Vagina (tissue), 2 donors: ENCODE data around the gene TNS3. TPM values are rescaled to one million over a fixed set of nuclear protein-coding genes. Genes with fewer than 3 reads are reported as not detected.

ENCODE experiments used
- DNase-seq, 2 donors: peaks; one replicate each; pipeline ENCODE4 v3.0.0-alpha.2; 2017; ENCODE audit errors: extremely low spot score in 2 of 2
- H3K27ac ChIP-seq: fragments of 200-600 bp; sonication (generic); one replicate; pipeline ENCODE4 v1.5.1; 2019
- H3K27me3 ChIP-seq: fragments of 200-600 bp; sonication (generic); one replicate; pipeline ENCODE4 v1.5.1; 2019
- H3K36me3 ChIP-seq, 2 donors: fragments of 200-600 bp; sonication (generic); one replicate each; pipeline ENCODE4 v1.5.1; 2017 to 2019
- H3K4me1 ChIP-seq: fragments of 200-600 bp; sonication (generic); one replicate; pipeline ENCODE4 v1.5.1; 2019
- H3K4me3 ChIP-seq, 2 donors: fragments of 200-600 bp; sonication (generic); 1 replicate in 1 of 2; 2 replicates in 1 of 2; pipeline ENCODE4 v1.5.1; 2016 to 2019
- H3K9me3 ChIP-seq: fragments of 200-600 bp; sonication (generic); one replicate; pipeline ENCODE4 v1.5.1; 2019
- CTCF ChIP-seq, 3 experiments: fragments of 450-650 bp in 2 of 3; fragments of 200-600 bp in 1 of 3; sonication (generic) in 1 of 3; IDR thresholded peaks; one replicate each; pipeline ENCODE4 v1.5.1; 2017 to 2019; ENCODE audit warnings: antibody characterized with exemption in 3 of 3, mild to moderate bottlenecking in 2 of 3, moderate library complexity in 2 of 3
- POLR2A ChIP-seq, 2 donors: fragments of 450-650 bp; IDR thresholded peaks; one replicate each; pipeline ENCODE4 v1.6.1; 2017; ENCODE audit warnings: antibody characterized with exemption in 2 of 2, mild to moderate bottlenecking in 2 of 2, moderate library complexity in 2 of 2
- POLR2AphosphoS5 ChIP-seq, 2 donors: sonication (generic); formaldehyde crosslinking; IDR thresholded peaks; one replicate each; pipeline ENCODE4 v1.9.0; 2017; ENCODE audit warnings: antibody characterized with exemption in 2 of 2, mild to moderate bottlenecking in 2 of 2, low read depth in 1 of 2; ENCODE audit not compliant: insufficient read depth in 1 of 2
- intact Hi-C: fragments of 100-400 bp; cut with DNase I; formaldehyde crosslinking; loops from one replicate; pipeline ENCODE4 v1.15.1; 2023
- total RNA-seq: library from RNA; depleted of rRNA; stranded (reverse); fragments of >200 nt; gene quantifications from one replicate; pipeline ENCODE4 v1.2.3, GENCODE V29; 2016

TNS3 gene
- total RNA-seq, 1 donor from 2014 or later: 36.8 TPM

- Histone ChIP-seq H3K27ac (no peak overlapping the region), H3K4me3 (no peak overlapping the region), H3K4me1 (no peaks in the 10 kb centered on the region), H3K27me3 (no peaks in the 10 kb centered on the region), H3K36me3 (no peaks in the 10 kb centered on the region), H3K9me3 (no peaks in the 10 kb centered on the region)
- intact Hi-C loops: no loop called here
- TF ChIP-seq POLR2AphosphoS5 (IDR thresholded peaks at IDR 0.05; ENCODE audit: insufficient read depth in 1 of 2, low read depth in 1 of 2) (no peak), POLR2A (IDR thresholded peaks at IDR 0.05) (no peak), CTCF (IDR thresholded peaks at IDR 0.05) (no peak)
- DNase-seq: no peak
Observed at GRCh38 chr7:47446871-47447466, 134.9 kb downstream of the TNS3 start.

DNA sequence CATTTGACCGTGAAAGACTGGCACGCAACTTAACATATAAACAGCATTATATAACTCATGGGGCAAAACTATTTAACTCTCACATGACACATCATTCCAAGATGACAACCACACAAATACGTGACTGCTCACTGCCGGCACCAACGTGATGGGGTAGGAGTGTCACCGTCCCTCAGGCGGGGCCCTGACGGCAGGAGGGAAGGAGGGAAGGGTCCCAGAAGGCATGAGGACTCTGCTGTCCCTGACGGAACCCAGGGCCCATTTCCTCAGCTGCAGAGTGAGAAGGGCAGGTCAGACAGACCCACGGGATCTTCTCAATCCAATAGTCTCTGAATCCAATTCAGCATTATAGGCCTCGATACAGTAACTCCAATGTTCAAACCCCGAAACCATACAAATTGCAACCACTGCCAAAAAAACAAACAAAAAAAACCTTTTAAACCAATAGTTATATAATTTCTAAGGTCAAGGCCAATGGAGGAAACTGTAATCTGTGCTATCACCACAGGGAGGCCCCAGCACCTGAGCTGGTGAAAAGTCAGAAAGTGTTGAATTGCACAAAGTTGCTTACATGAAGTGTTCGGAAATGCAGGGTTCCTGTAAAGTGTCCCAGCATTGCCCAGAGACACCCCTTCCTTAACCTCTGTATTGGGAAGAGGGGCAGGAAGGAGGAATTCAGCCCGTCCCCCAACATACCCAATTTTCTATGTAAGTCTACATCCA is 137.4 kb downstream of the TNS3 start:
- Histone ChIP-seq H3K4me1 (no peaks in the 10 kb centered on the region), H3K9me3 (no peaks in the 10 kb centered on the region), H3K36me3 (no peaks in the 10 kb centered on the region), H3K27me3 (no peaks in the 10 kb centered on the region), H3K27ac (no peak overlapping the region), H3K4me3 (no peak overlapping the region)
- no peak for DNase-seq
- intact Hi-C loops: loop anchor here (5.0 kb wide), 1 partner anchor 373 kb away; no protein-coding TSS in a partner anchor
- TF ChIP-seq CTCF (IDR thresholded peaks at IDR 0.05) (peak in 1 of 3 experiments; percentile 30), POLR2AphosphoS5 (IDR thresholded peaks at IDR 0.05; ENCODE audit: insufficient read depth in 1 of 2, low read depth in 1 of 2) (no peak), POLR2A (IDR thresholded peaks at IDR 0.05) (no peak)

- no peak overlapping the region for H3K27ac ChIP-seq
- no peak overlapping the region for H3K4me3 ChIP-seq
- H3K9me3 ChIP-seq: no peaks in the 10 kb centered on the region
- DNase-seq: no peak
- H3K36me3 ChIP-seq: no peaks in the 10 kb centered on the region
- intact Hi-C loops: loop anchor here (5.0 kb wide), 1 partner anchor 374 kb away; no protein-coding TSS in a partner anchor
- no peaks in the 10 kb centered on the region for H3K27me3 ChIP-seq
- no peaks in the 10 kb centered on the region for H3K4me1 ChIP-seq
- TF ChIP-seq POLR2A (IDR thresholded peaks at IDR 0.05) (no peak), POLR2AphosphoS5 (IDR thresholded peaks at IDR 0.05; ENCODE audit: insufficient read depth in 1 of 2, low read depth in 1 of 2) (no peak), CTCF (IDR thresholded peaks at IDR 0.05) (no peak)
Observed at GRCh38 chr7:47443049-47443448, 138.9 kb downstream of the TNS3 start.

- Histone ChIP-seq H3K36me3 (no peaks in the 10 kb centered on the region), H3K9me3 (no peaks in the 10 kb centered on the region), H3K27ac (no peak overlapping the region), H3K27me3 (no peaks in the 10 kb centered on the region), H3K4me3 (no peak overlapping the region), H3K4me1 (no peaks in the 10 kb centered on the region)
- intact Hi-C loops: loop anchor here (5.0 kb wide), 1 partner anchor 375 kb away; no protein-coding TSS in a partner anchor
- TF ChIP-seq CTCF (IDR thresholded peaks at IDR 0.05) (no peak), POLR2AphosphoS5 (IDR thresholded peaks at IDR 0.05; ENCODE audit: insufficient read depth in 1 of 2, low read depth in 1 of 2) (no peak), POLR2A (IDR thresholded peaks at IDR 0.05) (no peak)
- no peak for DNase-seq
Observed at GRCh38 chr7:47442605-47442865, 139.4 kb downstream of the TNS3 start.
